GM23338 (cell line): Measurements from ENCODE around the gene UTP18. TPM values are rescaled to one million over a fixed set of nuclear protein-coding genes. Genes with fewer than 3 reads are reported as not detected.

Experiments
- ATAC-seq: fragments of 200-7000 bp; cut with Tn5 transposase; 3 replicates; pipeline ENCODE4 v1.9.1; 2020
- DNase-seq: peaks from one replicate; pipeline ENCODE4 v3.0.0-alpha.2; 2015; ENCODE audit warnings: low spot score
- H2AFZ ChIP-seq: fragments of 200-600 bp; sonication (generic); 2 replicates; pipeline ENCODE4 v1.8.0; 2016; ENCODE audit warnings: antibody characterized with exemption, mild to moderate bottlenecking, moderate library complexity
- H3F3A ChIP-seq: fragments of 200-600 bp; sonication (generic); replicated peaks from 2 replicates; pipeline ENCODE4 v1.8.0; 2017; ENCODE audit warnings: antibody characterized with exemption, mixed run types, low read depth
- H3K27ac ChIP-seq: fragments of 200-600 bp; sonication (generic); 2 replicates; pipeline ENCODE4 v1.6.1; 2016; ENCODE audit warnings: low read depth
- H3K27me3 ChIP-seq: fragments of 200-600 bp; sonication (generic); 2 replicates; pipeline ENCODE4 v1.8.0; 2016; ENCODE audit warnings: mild to moderate bottlenecking, mixed run types, moderate library complexity; ENCODE audit not compliant: insufficient read depth
- H3K36me3 ChIP-seq: fragments of 200-600 bp; sonication (generic); 2 replicates; pipeline ENCODE4 v1.8.0; 2016; ENCODE audit warnings: mild to moderate bottlenecking; ENCODE audit not compliant: insufficient read depth
- H3K4me1 ChIP-seq: fragments of 200-600 bp; sonication (generic); 2 replicates; pipeline ENCODE4 v1.8.0; 2016; ENCODE audit warnings: mild to moderate bottlenecking, moderate library complexity; ENCODE audit not compliant: insufficient read depth
- H3K4me2 ChIP-seq: fragments of 200-600 bp; sonication (generic); 2 replicates; pipeline ENCODE4 v1.7.1; 2017; ENCODE audit warnings: mixed run types
- H3K4me3 ChIP-seq: fragments of 200-600 bp; sonication (generic); 2 replicates; pipeline ENCODE4 v1.6.1; 2016; ENCODE audit warnings: mixed run types
- H3K79me2 ChIP-seq: fragments of 200-600 bp; sonication (generic); replicated peaks from 2 replicates; pipeline ENCODE4 v1.8.0; 2017; ENCODE audit warnings: mild to moderate bottlenecking; ENCODE audit not compliant: insufficient read depth
- H3K9me2 ChIP-seq: fragments of 200-600 bp; sonication (generic); 2 replicates; pipeline ENCODE4 v1.8.0; 2017; ENCODE audit not compliant: insufficient read depth
- H4K20me1 ChIP-seq: fragments of 200-600 bp; sonication (generic); replicated peaks from 2 replicates; pipeline ENCODE4 v1.8.0; 2017; ENCODE audit warnings: mild to moderate bottlenecking; ENCODE audit not compliant: insufficient read depth
- H3K27ac Mint-ChIP-seq: 2 replicates; pipeline ENCODE4 v1.8.0; 2020; ENCODE audit warnings: inconsistent platforms, mild to moderate bottlenecking, moderate library complexity, mixed read lengths
- H3K27me3 Mint-ChIP-seq: 3 replicates; pipeline ENCODE4 v1.8.0; 2022; ENCODE audit warnings: low read depth, mild to moderate bottlenecking, moderate library complexity, mixed read lengths, inconsistent platforms; ENCODE audit not compliant: insufficient read depth, poor library complexity
- H3K36me3 Mint-ChIP-seq: 3 replicates; pipeline ENCODE4 v1.8.0; 2021; ENCODE audit warnings: low read depth, mild to moderate bottlenecking, inconsistent platforms, moderate library complexity, mixed read lengths
- H3K4me1 Mint-ChIP-seq: 3 replicates; pipeline ENCODE4 v1.8.0; 2020; ENCODE audit warnings: mild to moderate bottlenecking, inconsistent platforms, mixed read lengths
- H3K4me3 Mint-ChIP-seq: 3 replicates; pipeline ENCODE4 v1.8.0; 2021; ENCODE audit warnings: moderate library complexity, mild to moderate bottlenecking, inconsistent platforms, mixed read lengths
- H3K9me3 Mint-ChIP-seq: 3 replicates; pipeline ENCODE4 v1.8.0; 2020; ENCODE audit warnings: moderate library complexity, mild to moderate bottlenecking, inconsistent platforms, mixed read lengths
- CREB1 ChIP-seq: fragments of 250-450 bp; sonication (Bioruptor Pico); IDR thresholded peaks from 2 replicates; pipeline ENCODE4 v1.5.0; 2020; ENCODE audit warnings: low read depth, mild to moderate bottlenecking, moderate library complexity
- CTCF ChIP-seq, 2 experiments: fragments of 200-600 bp in 1 of 2; sonication (generic) in 1 of 2; conservative IDR thresholded peaks; 2 replicates each; pipeline versions ENCODE4 v1.5.1 to v1.6.1; 2016 to 2017; ENCODE audit warnings: antibody characterized with exemption in 2 of 2, low read depth in 2 of 2, mild to moderate bottlenecking in 2 of 2, moderate library complexity in 1 of 2
- ETS1 ChIP-seq: IDR thresholded peaks from 2 replicates; pipeline ENCODE4 v1.6.1; 2016; ENCODE audit warnings: antibody characterized with exemption
- EZH2 ChIP-seq: fragments of 200-600 bp; sonication (generic); IDR thresholded peaks from one replicate; pipeline ENCODE4 v1.8.0; 2017; ENCODE audit warnings: antibody characterized with exemption, mild to moderate bottlenecking, low read depth; ENCODE audit not compliant: unreplicated experiment
- EZH2phosphoT487 ChIP-seq: fragments of 200-600 bp; sonication (generic); IDR thresholded peaks from one replicate; pipeline ENCODE4 v1.8.1; 2018; ENCODE audit warnings: antibody characterized with exemption; ENCODE audit not compliant: unreplicated experiment
- JUNB ChIP-seq: IDR thresholded peaks from one replicate; pipeline ENCODE4 v1.6.1; 2016; ENCODE audit warnings: antibody characterized with exemption; ENCODE audit not compliant: unreplicated experiment
- NANOG ChIP-seq: IDR thresholded peaks from 2 replicates; pipeline ENCODE4 v1.6.1; 2016; ENCODE audit warnings: antibody characterized with exemption, borderline replicate concordance
- STAT1 ChIP-seq: IDR thresholded peaks from one replicate; pipeline ENCODE4 v1.6.1; 2016; ENCODE audit warnings: antibody characterized with exemption; ENCODE audit not compliant: unreplicated experiment
- ZNF114 ChIP-seq: fragments of 250-450 bp; sonication (Bioruptor Pico); IDR thresholded peaks from 2 replicates; pipeline ENCODE4 v1.5.0; 2020; ENCODE audit warnings: mild to moderate bottlenecking, moderate library complexity
- ZNF331 ChIP-seq: fragments of 250-450 bp; sonication (Bioruptor Pico); IDR thresholded peaks from 2 replicates; pipeline ENCODE4 v1.5.0; 2020; ENCODE audit warnings: low read depth, mild to moderate bottlenecking, moderate library complexity
- polyA plus RNA-seq: library from polyadenylated mRNA; unstranded; fragments of >200 nt; fragmentation: Nextera tagmentation; extraction: Ambion mirVana; gene quantifications from 2 replicates; pipeline ENCODE4 v1.2.1, GENCODE V29; 2016
- total RNA-seq: library from RNA; depleted of rRNA; stranded (reverse); fragments of >200 nt; shearing (Covaris generic); gene quantifications from 2 replicates; pipeline ENCODE4 v1.2.3, GENCODE V29; 2014
- TF ChIP-seq, protein P1 (sequence below): IDR thresholded peaks from one replicate; pipeline ENCODE4 v1.6.1; 2018; ENCODE audit warnings: antibody characterized with exemption; ENCODE audit not compliant: unreplicated experiment

UTP18 gene
- total and polyA plus RNA-seq, 2 experiments from 2014 or later, result 79.4 to 87.9 TPM

- Mint-ChIP-seq H3K27me3 (peaks cover 3% of the 10 kb centered on the region), H3K4me1 (no peaks in the 10 kb centered on the region), H3K4me3 (no peak overlapping the region), H3K9me3 (no peaks in the 10 kb centered on the region), H3K36me3 (no peaks in the 10 kb centered on the region), H3K27ac (no peak overlapping the region)
- Histone ChIP-seq H4K20me1 (no peaks in the 10 kb centered on the region), H3K27ac (no peak overlapping the region), H3F3A (no peaks in the 10 kb centered on the region), H3K27me3 (no peaks in the 10 kb centered on the region), H3K79me2 (no peaks in the 10 kb centered on the region), H3K4me1 (no peaks in the 10 kb centered on the region), H2AFZ (no peak overlapping the region), H3K9me2 (no peaks in the 10 kb centered on the region), H3K4me3 (no peak overlapping the region), H3K36me3 (no peaks in the 10 kb centered on the region), H3K4me2 (no peak overlapping the region)
- DNase-seq, result no peak
- ATAC-seq, result no peak
- no peak for TF ChIP-seq CTCF (conservative IDR thresholded peaks at IDR 0.05; ENCODE audit: low read depth in 2 of 2)
- TF ChIP-seq JUNB, result no peak
- TF ChIP-seq CREB1 (CRISPR knock-in tag), result no peak
- TF ChIP-seq ZNF114 (CRISPR knock-in tag), result no peak
- TF ChIP-seq, protein P1, sequence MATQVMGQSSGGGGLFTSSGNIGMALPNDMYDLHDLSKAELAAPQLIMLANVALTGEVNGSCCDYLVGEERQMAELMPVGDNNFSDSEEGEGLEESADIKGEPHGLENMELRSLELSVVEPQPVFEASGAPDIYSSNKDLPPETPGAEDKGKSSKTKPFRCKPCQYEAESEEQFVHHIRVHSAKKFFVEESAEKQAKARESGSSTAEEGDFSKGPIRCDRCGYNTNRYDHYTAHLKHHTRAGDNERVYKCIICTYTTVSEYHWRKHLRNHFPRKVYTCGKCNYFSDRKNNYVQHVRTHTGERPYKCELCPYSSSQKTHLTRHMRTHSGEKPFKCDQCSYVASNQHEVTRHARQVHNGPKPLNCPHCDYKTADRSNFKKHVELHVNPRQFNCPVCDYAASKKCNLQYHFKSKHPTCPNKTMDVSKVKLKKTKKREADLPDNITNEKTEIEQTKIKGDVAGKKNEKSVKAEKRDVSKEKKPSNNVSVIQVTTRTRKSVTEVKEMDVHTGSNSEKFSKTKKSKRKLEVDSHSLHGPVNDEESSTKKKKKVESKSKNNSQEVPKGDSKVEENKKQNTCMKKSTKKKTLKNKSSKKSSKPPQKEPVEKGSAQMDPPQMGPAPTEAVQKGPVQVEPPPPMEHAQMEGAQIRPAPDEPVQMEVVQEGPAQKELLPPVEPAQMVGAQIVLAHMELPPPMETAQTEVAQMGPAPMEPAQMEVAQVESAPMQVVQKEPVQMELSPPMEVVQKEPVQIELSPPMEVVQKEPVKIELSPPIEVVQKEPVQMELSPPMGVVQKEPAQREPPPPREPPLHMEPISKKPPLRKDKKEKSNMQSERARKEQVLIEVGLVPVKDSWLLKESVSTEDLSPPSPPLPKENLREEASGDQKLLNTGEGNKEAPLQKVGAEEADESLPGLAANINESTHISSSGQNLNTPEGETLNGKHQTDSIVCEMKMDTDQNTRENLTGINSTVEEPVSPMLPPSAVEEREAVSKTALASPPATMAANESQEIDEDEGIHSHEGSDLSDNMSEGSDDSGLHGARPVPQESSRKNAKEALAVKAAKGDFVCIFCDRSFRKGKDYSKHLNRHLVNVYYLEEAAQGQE, result no peak
- no peak for TF ChIP-seq ZNF331
- TF ChIP-seq EZH2phosphoT487, result no peak
These were observed 81.1 kb downstream of the UTP18 start for GRCh38 chr17:51341457-51341856.

- Histone ChIP-seq H3K27ac (no peak overlapping the region), H3K79me2 (no peaks in the 10 kb centered on the region), H4K20me1 (no peaks in the 10 kb centered on the region), H2AFZ (no peak overlapping the region), H3K4me1 (no peaks in the 10 kb centered on the region), H3K36me3 (no peaks in the 10 kb centered on the region), H3F3A (no peaks in the 10 kb centered on the region), H3K4me2 (no peak overlapping the region), H3K4me3 (no peak overlapping the region), H3K27me3 (no peaks in the 10 kb centered on the region), H3K9me2 (no peaks in the 10 kb centered on the region)
- H3K4me3 Mint-ChIP-seq, result no peak overlapping the region
- H3K36me3 Mint-ChIP-seq, result no peaks in the 10 kb centered on the region
- no peaks in the 10 kb centered on the region for H3K4me1 Mint-ChIP-seq
- DNase-seq (no peak), ATAC-seq (no peak)
- no peaks in the 10 kb centered on the region for H3K9me3 Mint-ChIP-seq
- H3K27me3 Mint-ChIP-seq, result peaks cover 3% of the 10 kb centered on the region
- H3K27ac Mint-ChIP-seq, result no peak overlapping the region
- TF ChIP-seq ZNF331, result no peak
- TF ChIP-seq EZH2phosphoT487, result no peak
- no peak for TF ChIP-seq CTCF (conservative IDR thresholded peaks at IDR 0.05; ENCODE audit: low read depth in 2 of 2)
- TF ChIP-seq, protein P1, result no peak
- TF ChIP-seq CREB1 (CRISPR knock-in tag), result no peak
- no peak for TF ChIP-seq ZNF114 (CRISPR knock-in tag)
- no peak for TF ChIP-seq NANOG
- no peak for TF ChIP-seq ETS1
- TF ChIP-seq STAT1, result no peak
- no peak for TF ChIP-seq EZH2
These were observed 81.9 kb downstream of the UTP18 start for GRCh38 chr17:51342257-51342656.
